GM12878 (cell line): ENCODE results near the gene IER3.

Experiments used
- EP300 ChIP-seq, 2 experiments: fragments of 150-350 bp in 1 of 2; IDR thresholded peaks; 2 replicates each; pipeline ENCODE4 v1.6.1; 2011 to 2012; ENCODE audit warnings: low read depth in 2 of 2, low read length in 2 of 2, borderline replicate concordance in 1 of 2, improper control_type of control experiment in 1 of 2, inconsistent platforms in 1 of 2; ENCODE audit not compliant: control insufficient read depth in 1 of 2
- HDGF ChIP-seq: fragments of 450-650 bp; IDR thresholded peaks from 2 replicates; pipeline ENCODE4 v1.6.1; 2016; ENCODE audit warnings: antibody characterized with exemption
- JUND ChIP-seq: IDR thresholded peaks from 2 replicates; pipeline ENCODE4 v1.6.1; 2012; ENCODE audit warnings: low read depth, mild to moderate bottlenecking, low read length, improper control_type of control experiment, moderate library complexity
- POLR2AphosphoS2 ChIP-seq: IDR thresholded peaks from 2 replicates; pipeline ENCODE4 v1.6.1; 2011; ENCODE audit warnings: low read depth, mild to moderate bottlenecking, low read length, improper control_type of control experiment, moderate library complexity
- POLR2AphosphoS5 ChIP-seq: IDR thresholded peaks from 2 replicates; pipeline ENCODE4 v1.6.1; 2011; ENCODE audit warnings: mild to moderate bottlenecking, low read length, inconsistent platforms
- SRF ChIP-seq, 2 experiments: IDR thresholded peaks; 2 replicates each; pipeline ENCODE4 v1.6.1; 2011; ENCODE audit warnings: low read depth in 2 of 2, low read length in 2 of 2, mild to moderate bottlenecking in 1 of 2, moderate library complexity in 1 of 2
- TF ChIP-seq, protein P1 (sequence below), 3 experiments: IDR thresholded peaks in 2 of 3; conservative IDR thresholded peaks in 1 of 3; 2 replicates each; pipeline ENCODE4 v1.5.1; 2011; ENCODE audit warnings: low read depth in 3 of 3, low read length in 3 of 3, mild to moderate bottlenecking in 3 of 3, control low read depth in 2 of 3, moderate library complexity in 2 of 3, inconsistent platforms in 1 of 3, mixed read lengths in 1 of 3; ENCODE audit not compliant: control insufficient read depth in 2 of 3, insufficient read depth in 1 of 3; ENCODE audit errors: extremely low read depth in 1 of 3
- TF ChIP-seq, protein P2 (sequence below): fragments of 450-650 bp; conservative IDR thresholded peaks from 2 replicates; pipeline ENCODE4 v1.6.1; 2017; ENCODE audit warnings: mild to moderate bottlenecking, moderate library complexity

DNA sequence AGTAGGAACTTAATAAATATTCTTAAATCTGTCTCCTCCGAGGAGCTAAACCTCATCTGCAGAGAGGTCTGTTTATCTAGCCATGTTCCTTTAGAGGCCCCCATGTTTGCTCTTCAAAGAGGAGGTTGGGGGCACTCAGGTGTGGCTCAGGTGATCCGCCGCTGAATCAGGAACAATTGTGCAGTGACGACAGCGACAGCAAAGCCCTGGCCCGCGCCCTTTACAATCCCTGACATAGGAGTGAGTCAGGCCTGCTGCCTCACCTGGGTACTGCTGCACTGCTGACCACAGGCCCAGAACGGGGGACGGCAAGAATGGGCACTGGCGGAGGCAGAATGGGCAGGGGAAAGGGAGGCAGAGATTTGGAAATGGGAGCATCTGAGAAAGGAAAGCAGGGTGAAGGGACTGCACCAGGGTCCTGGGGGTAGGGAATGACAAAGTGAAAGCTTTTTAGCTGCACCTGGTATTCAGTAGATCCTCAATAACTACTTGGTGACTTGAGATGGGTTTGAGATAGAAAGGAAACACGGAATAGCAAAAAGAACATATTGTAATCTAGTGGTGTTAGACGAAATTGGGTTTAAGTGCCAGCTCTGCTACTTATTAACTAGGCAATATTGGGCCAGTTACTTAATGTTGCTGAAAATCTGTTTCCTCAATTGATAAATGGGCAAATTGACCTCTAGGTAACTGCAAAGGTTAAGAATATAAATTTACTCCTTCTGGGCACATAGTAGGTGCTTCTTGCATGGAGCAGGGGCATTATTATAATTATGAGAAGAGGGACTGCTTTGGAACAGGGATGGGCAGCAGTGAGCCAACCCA, 5.4 kb upstream of the IER3 start:
- TF ChIP-seq HDGF: no peak
- TF ChIP-seq SRF (IDR thresholded peaks at IDR 0.05; ENCODE audit: low read depth in 2 of 2, low read length in 2 of 2): no peak
- TF ChIP-seq, protein P1, sequence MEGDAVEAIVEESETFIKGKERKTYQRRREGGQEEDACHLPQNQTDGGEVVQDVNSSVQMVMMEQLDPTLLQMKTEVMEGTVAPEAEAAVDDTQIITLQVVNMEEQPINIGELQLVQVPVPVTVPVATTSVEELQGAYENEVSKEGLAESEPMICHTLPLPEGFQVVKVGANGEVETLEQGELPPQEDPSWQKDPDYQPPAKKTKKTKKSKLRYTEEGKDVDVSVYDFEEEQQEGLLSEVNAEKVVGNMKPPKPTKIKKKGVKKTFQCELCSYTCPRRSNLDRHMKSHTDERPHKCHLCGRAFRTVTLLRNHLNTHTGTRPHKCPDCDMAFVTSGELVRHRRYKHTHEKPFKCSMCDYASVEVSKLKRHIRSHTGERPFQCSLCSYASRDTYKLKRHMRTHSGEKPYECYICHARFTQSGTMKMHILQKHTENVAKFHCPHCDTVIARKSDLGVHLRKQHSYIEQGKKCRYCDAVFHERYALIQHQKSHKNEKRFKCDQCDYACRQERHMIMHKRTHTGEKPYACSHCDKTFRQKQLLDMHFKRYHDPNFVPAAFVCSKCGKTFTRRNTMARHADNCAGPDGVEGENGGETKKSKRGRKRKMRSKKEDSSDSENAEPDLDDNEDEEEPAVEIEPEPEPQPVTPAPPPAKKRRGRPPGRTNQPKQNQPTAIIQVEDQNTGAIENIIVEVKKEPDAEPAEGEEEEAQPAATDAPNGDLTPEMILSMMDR (IDR thresholded peaks at IDR 0.05 in 2 of 3, conservative IDR thresholded peaks at IDR 0.05 in 1 of 3; ENCODE audit: control insufficient read depth in 2 of 3, extremely low read depth in 1 of 3, insufficient read depth in 1 of 3, low read depth in 3 of 3, low read length in 3 of 3): no peak
- TF ChIP-seq JUND: no peak
- TF ChIP-seq, protein P2, sequence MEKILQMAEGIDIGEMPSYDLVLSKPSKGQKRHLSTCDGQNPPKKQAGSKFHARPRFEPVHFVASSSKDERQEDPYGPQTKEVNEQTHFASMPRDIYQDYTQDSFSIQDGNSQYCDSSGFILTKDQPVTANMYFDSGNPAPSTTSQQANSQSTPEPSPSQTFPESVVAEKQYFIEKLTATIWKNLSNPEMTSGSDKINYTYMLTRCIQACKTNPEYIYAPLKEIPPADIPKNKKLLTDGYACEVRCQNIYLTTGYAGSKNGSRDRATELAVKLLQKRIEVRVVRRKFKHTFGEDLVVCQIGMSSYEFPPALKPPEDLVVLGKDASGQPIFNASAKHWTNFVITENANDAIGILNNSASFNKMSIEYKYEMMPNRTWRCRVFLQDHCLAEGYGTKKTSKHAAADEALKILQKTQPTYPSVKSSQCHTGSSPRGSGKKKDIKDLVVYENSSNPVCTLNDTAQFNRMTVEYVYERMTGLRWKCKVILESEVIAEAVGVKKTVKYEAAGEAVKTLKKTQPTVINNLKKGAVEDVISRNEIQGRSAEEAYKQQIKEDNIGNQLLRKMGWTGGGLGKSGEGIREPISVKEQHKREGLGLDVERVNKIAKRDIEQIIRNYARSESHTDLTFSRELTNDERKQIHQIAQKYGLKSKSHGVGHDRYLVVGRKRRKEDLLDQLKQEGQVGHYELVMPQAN: no peak
- TF ChIP-seq EP300 (IDR thresholded peaks at IDR 0.05; ENCODE audit: borderline replicate concordance in 1 of 2, control insufficient read depth in 1 of 2, low read depth in 2 of 2, low read length in 2 of 2): no peak
- no peak for TF ChIP-seq POLR2AphosphoS5
- no peak for TF ChIP-seq POLR2AphosphoS2
